Amygdala (tissue), 56 donors: ENCODE data around the gene BCAS3.
"Not testable (repeated sequence)": the region's sequence is repeated elsewhere in the genome, so short reads cannot be mapped to it uniquely, and the experiment has no call there.

Experiments
- DNase-seq, 56 donors: peaks; one replicate each; lab custom pipeline; 2025; lab: John Stamatoyannopoulos, UW

Gene BCAS3

DNA sequence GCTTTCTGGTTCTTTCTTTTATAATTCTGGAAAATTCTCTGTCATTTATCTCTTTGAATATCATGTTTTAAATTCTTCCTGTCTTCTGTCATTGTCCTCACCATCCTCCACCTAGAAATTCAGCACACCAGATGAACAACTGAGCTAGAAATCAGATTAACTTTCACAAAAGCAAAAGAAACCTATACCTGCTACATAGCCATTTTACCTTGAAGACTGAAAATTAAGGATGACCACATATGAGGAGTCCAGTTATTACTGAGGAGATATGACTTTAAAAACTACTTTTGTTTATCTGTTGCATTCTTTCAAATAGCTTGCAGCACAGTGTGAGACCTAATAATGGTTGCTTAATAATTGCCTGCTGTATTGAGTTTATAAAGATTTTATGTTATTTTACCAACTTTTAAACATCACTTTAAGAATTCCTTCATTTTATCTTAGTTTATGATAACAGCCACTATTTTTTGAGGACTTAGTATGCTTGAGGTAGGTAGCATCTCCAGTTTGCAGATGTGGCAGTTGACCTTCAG, 104.3 kb downstream of the BCAS3 start:
- no peak for DNase-seq

DNA sequence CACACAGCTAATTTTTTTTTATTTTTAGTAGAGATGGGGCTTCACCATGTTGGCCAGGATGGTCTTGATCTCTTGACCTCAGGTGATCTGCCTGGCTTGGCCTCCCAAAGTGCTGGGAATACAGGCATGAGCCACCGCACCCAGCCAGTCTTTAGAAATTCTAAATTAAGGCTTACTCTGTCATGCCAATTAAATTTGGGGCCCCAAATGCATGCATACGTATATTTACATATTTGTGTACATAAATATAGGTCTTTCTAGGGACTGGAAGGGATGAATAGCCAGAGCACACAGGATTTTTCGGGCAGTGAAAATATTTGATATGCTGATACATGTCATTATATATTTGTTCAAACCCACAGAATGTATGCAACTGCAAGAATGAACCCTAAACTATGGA, 105.1 kb downstream of the BCAS3 start:
- no peak for DNase-seq

DNA sequence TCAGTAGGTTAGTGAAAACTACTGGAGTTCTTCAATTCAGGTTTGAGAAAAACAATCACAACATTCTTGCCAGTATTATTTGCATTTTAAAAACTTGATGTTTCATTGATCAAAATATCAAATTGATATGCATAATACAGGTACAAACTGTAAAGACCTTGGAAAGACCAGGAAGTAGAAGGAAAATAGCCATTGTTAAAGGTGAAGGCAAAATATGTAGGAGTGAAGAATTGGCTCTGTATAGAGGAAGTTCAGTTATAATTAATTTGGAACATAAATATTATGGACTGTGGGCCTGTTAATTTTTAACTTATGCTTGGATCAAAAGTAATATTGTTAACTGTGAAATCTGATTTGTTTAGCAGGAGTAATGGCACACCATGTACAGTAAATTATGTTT, 112.6 kb downstream of the BCAS3 start:
- DNase-seq: no peak

DNA sequence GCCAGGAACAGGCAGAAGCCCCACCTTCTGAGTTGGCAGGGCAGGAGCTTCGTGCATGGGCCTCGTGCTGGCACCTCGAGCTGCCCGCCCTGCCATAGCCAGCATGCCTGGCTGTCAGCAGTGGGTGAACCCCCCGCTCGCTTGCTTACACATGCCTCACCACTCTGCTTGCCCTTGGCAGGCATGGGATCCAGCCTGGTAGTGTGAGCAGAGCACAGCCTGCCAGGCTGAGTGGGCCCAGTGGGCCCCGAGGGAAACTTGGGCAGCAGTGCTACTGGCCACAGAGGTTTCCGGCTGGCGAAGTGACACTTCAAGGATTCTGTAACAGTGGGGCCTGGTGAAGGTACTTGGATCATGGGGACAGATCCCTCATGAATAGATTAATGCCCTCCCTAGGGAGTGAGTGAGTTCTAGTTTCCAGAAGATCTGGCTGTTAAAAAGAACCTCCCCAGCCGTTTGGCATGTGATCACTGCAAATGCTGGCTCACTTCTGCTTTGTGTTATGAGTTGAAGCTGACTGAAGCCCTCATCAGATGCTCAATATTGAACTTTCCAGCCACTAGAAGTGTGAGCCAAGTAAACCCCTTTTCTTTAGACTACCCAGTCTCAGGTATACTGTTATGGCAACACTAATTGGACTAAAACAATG, 114.7 kb downstream of the BCAS3 start:
- peak in 1 of 56 donors; percentile 3 for DNase-seq

DNA sequence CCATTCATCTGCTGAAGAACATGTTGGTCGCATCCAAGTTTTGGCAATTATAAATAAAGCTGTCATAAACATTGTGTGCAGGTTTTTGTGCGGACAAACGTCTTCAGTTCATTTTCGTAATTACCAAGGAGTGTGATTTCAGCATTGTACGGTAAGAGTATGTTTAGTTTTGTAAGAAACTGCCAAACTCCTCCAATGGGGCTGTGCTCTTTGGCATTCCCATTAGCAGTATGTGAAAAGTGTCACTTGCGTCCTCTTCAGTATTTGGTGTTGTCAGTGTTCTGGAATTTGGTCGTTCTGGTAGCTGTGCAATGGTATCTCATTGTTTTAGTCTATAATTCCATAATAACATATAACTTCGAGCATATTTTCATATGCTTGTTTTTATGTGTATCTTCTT, 120.9 kb downstream of the BCAS3 start:
- no peak for DNase-seq

DNA sequence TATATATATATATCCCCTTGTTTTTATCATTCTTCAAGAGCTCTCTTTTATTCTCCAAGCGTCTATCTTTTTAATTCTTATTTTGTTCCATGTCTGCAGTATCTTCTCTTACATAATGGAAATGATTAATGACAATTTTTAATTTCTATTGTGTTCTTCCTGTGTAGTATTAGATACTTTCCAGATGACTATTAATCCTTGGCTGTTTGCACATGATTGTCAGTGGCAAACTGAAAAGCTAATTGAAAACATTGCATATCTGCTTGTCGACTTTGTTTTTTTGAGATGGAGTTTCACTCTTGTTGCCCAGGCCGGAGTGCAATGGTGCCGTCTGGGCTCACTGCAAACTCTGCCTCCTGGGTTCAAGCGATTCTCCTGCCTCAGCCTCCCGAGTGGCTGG, 124.7 kb downstream of the BCAS3 start:
- no peak for DNase-seq

DNA sequence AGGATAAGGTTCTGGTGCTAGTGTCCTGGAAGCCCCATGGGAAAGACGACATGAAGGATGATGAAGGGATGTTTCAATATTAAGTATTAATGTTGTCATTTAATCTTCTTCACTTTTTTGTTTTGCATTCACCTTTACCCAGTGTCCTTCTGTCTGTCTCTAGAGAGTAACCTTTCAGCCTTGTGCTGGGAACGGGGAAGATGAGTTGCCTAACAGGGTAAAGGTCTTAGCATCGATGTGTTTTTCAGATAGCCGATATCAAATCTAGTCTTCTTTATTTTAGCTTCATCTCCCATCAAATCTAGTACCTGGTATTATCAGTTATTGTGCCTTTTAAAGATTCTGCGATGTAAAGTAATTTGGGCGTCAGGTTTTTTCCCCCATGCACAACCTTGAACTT, 125.4 kb downstream of the BCAS3 start:
- no peak for DNase-seq

DNA sequence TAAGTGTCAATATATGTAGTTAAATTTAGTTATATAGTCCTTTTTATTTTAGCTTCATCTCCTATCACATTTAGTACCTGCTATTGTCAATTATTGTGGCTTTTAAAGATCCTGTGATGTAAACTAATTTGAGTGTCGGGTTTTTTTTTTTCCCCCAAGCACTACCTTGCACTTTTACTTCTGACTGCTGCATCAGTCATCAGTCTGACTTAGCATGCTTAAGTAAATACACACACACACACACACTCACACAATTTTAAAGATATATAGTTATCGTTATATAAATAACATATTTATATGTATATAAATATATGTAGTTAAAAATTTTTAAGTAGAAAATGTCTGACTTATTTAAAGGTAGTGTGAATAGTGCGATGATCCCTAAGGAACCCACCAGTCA, 127.2 kb downstream of the BCAS3 start:
- DNase-seq: no peak

DNA sequence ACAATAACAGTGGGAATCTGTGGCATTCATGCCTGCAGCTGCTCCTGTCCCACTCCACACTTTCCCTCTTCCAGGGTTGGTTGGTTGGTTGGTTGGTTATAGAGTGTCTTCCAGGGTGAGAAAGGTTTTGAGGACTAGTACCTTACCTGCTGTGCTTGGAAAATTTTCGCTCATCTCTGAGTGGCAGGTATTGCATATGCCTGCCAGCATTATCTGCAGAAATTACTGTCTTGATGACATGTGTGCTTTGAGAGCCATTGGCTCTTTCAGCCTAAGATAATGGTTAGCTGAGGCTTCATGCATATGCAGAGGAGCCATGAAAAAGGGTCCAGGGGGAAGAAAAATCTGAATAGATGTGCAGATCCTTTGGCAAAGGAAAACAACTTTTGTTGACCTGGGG, 131.8 kb downstream of the BCAS3 start:
- no peak for DNase-seq

DNA sequence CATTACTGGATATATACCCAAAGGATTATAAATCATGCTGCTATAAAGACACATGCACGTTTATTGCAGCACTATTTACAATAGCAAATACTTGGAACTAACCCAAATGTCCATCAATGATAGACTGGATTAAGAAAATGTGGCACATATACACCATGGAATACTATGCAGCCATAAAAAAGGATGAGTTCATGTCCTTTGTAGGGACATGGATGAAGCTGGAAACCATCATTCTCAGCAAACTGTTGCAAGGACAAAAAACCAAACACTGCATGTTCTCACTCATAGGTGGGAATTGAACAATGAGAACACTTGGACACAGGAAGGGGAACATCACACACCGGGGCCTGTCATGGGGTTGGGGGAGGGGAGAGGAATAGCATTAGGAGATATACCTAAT, 137.3 kb downstream of the BCAS3 start:
- not testable (repeated sequence) for DNase-seq

DNA sequence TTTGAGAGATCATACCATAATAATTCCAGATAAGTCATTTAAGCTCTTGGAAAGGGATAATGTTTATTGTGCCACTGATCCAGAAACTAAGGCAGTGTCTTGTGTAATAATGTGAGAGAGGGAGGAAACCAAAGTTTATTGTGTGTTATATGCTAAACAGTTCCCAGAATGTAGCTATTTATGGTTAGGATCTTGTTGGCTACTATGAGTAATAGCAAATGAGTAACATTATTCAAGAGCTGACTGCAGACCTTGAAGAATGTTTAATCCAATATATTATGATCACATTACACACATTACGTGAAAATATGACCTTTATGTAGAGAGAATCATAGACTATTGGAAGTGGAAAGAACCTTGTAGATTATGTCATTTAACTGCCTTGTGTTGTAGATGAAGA, 139.5 kb downstream of the BCAS3 start:
- DNase-seq: no peak

DNA sequence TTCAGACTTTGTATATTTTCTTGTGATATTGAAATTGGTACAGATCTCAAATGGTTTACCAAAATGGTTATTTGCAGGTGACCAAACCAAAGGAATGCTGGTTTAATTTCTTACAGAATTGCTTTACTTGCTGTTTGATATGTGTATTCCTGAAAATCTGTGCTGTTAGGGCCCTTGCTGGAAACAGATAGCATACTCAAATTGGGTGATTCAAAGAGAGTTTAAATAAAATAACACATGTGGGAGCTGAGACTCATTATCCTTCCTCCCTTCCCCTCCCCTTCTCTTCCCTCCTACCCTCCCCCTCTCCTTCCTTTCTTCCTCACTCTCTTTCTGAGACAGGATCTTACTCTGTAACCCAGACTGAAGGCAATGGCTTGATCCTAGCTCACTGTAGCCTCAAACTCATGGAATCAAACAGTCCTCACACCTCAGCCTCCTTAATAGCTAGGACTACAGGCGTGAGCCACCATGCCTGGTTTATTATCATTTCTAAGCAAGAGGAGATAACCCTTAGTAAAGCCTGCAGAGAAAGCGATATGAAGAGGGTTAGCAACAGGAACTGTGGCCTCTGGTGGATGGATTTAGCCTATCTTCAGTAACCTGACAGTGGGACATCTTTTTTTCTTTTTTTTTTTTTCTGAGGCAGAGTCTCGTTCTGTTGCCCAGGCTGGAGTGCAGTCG, 141.9 kb downstream of the BCAS3 start:
- no peak for DNase-seq

DNA sequence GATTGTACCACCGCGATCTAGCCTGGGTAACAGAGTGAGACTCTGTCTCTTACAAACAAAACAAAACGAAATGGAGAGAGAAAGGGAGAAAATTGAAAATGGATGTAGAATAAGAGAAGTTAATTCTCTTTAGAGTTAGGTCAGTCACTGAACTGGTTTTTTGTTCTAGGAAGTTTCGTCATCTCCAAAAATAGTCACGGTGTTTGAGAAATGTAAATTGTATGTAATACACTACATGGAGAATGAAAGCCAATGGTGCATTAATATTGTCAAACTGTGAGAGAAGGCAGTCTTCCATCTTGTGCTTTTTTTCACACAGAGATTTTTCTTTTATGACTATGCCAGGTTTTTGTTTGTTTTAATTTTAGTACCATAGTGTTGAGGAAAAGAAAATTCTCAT, 145.9 kb downstream of the BCAS3 start:
- DNase-seq: no peak

DNA sequence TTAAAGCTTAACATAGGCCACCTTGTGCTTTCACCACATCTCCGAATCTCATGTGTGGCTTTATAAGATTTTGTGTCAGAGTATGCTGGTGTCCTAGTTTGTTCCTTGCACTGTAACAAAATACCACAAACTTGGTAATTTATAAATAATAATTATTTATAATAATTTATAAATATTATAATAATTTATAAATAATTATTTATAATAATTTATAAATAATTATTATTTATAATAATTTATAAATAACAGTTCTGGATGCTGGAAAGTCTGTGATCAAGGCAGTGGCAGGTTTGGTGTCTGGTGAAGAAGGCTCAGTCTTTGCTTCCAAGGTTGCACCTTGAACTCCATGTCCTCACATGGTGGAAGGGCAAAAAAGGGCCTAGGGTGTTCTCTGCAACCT, 147.7 kb downstream of the BCAS3 start:
- DNase-seq: no peak

DNA sequence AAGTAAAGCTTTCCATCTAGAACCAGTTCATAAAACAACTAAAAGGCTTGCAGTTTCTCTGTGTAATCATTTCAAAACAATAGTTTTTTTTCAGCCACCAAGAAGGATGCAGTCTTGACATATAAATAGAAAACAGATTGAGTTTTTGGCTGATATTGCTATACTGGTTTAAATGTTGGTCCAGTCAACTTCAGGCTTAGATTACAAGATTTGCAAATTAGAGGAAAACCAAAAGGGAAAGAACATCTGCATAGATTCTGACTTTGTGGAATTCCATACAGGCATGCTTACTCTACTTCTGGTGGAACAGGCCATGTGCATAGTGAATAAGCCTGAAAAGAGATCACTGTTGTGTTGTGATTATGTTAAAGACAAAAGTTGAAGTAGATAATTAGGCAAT, 150.3 kb downstream of the BCAS3 start:
- no peak for DNase-seq

DNA sequence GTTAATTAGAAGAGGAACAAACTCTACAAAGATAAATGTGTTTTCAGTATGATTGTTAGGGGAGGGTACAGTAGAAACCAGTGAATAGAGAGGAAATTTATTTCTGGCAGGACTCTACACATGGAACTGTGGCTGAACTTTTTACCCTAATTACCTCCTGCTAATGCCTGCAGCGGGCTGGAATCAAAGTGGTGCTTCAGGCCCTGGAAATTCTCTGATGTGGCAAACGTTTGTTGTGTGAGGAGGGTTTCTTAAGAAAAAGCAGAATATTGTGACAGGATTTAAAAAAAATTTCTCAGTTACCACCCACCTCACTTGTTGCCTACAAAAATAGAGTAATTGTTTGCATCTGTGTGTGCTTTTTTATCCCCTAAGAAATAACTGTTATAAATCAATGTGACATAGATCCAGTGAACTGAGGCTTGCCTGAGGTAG, 154.5 kb downstream of the BCAS3 start:
- DNase-seq: peak in 7 of 56 donors; percentile 1 to 6 (median 3)

DNA sequence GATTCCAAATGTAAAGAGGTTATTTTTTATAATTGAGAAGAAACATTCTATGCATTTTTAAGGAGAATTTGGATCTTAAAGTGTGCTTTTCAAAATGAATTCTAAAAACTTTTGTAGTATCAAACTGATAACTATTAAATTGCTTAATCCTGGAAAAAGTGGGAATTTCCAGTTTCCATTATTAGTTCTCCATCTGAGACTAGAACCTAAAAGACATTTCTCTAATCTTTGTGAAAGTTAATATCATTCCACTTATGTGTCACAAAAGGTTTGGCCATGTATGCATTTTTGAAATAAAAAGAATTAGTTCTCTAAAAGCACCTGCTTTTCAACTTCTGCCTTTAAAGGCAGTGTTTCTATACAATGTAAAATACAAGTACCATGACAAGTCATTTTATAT, 155.0 kb downstream of the BCAS3 start:
- DNase-seq: no peak

DNA sequence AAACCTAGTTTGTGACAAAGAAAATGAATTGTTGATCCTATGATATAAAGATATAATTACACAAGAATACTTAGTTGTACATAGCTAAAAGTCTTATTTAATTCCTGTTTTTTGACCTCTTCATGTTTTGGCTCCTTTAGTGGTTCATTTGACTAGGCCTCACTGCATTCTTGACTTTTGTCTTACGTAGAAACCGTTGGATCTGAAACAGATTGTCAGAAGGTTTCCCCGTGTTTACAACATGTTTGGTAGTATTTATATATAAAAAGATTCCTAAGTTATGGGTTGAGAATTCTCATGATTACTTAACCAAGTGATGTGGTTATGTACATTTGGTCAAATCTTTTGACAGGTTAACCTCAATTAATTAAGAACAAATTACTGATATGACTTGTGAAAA, 162.8 kb downstream of the BCAS3 start:
- DNase-seq: no peak

DNA sequence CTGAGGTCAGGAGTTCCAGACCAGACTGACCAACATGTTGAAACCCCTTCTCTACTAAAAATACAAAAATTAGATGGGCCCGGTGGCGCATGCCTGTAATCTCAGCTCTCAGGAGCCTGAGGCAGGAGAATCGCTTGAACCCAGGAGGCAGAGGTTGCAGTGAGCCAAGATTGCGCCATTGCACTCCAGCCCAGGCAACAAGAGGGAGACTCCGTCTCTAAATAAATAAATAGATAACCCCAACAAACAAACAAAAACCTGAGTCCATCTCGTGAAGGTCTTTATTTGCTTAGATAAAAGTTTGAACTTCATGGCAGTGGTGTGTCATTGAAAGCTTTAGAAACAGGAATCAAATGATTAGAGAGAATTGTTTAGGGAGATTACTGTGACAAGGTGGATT, 167.4 kb downstream of the BCAS3 start:
- DNase-seq: no peak

DNA sequence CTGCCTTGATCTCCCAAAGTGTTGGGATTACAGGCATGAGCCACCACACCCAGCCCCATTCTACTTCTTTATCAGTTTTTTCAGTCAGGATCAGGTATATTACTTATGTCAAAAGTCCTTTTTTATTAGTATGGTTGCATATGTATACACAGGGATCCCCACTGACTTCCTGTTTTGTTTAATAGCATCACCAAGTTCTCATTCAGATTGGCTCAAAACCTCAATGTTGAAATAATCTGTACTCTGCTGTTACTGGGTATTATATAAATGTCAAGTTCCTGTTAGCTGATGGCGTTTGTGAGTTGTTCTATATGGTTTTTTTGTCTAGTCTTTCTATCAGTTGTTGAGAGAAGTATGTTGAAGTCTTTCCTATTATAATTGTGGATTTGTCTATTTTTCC, 168.5 kb downstream of the BCAS3 start:
- DNase-seq: no peak

DNA sequence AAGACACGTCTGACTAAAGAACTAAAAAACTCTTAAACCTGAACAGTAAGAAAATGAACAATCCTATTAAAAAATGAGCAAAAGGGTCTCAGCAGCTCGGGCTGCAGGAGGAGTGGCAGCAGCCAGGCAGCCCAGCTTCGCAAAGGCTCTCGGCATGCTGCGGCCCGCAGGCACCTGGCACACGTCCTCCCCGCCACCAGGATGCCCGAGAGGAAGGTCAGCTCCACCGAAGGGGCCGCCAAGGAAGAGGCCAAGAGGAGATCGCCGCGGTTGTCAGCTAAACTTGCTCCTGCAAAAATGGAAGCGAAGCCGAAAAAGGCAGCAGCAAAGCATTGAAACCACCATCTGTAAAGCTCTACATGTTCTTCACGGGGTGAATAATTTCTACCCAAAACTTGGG, 173.5 kb downstream of the BCAS3 start:
- no peak for DNase-seq

DNA sequence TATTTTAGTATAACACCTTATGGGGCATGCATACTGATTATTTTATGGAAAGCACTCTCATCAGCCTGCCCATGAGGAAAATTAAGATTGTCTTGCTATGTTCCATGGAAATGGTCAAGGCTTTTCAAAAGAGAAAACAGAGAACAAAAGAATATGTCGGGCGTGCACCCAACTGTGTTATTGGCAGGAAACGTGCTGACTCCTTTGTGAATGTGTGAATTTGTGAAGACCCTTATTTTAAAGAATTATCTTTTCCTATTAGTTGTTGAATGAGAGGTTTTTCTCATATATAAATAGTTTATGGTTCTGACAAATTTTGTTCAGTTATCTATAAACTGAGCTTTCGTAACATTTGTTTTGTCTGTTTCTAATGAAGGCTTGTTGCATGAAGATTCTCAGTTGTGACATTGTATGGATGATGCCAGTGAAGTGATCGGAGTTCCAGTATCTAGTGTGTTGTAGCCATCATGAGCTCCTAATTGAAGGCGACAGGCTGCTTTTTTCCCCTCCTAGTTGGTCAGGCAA, 180.0 kb downstream of the BCAS3 start:
- peak in 6 of 56 donors; percentile 0 to 17 (median 1) for DNase-seq
